Testis (tissue), 2 donors: ENCODE results near the gene GPR68.

Source experiments
- POLR2A ChIP-seq: fragments of 450-650 bp; IDR thresholded peaks from one replicate; pipeline ENCODE4 v1.6.1; 2017; ENCODE audit warnings: antibody characterized with exemption, mild to moderate bottlenecking, moderate library complexity
- TF ChIP-seq, protein P1 (sequence below), 3 experiments: fragments of 450-650 bp in 2 of 3; fragments of 200-600 bp in 1 of 3; sonication (generic) in 1 of 3; IDR thresholded peaks; one replicate each; pipeline ENCODE4 v1.5.1; 2016 to 2019; ENCODE audit warnings: antibody characterized with exemption in 3 of 3, mild to moderate bottlenecking in 2 of 3, moderate library complexity in 1 of 3

- no peak for TF ChIP-seq POLR2A
- TF ChIP-seq, protein P1, sequence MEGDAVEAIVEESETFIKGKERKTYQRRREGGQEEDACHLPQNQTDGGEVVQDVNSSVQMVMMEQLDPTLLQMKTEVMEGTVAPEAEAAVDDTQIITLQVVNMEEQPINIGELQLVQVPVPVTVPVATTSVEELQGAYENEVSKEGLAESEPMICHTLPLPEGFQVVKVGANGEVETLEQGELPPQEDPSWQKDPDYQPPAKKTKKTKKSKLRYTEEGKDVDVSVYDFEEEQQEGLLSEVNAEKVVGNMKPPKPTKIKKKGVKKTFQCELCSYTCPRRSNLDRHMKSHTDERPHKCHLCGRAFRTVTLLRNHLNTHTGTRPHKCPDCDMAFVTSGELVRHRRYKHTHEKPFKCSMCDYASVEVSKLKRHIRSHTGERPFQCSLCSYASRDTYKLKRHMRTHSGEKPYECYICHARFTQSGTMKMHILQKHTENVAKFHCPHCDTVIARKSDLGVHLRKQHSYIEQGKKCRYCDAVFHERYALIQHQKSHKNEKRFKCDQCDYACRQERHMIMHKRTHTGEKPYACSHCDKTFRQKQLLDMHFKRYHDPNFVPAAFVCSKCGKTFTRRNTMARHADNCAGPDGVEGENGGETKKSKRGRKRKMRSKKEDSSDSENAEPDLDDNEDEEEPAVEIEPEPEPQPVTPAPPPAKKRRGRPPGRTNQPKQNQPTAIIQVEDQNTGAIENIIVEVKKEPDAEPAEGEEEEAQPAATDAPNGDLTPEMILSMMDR (IDR thresholded peaks at IDR 0.05) = no peak
These were observed 23.5 kb upstream of the GPR68 start for GRCh38 chr14:91267965-91268437.
